Adrenal gland (tissue), 12 donors: ENCODE measurements around the gene SNCB. TPM values are rescaled to one million over a fixed set of nuclear protein-coding genes. Genes with fewer than 3 reads are reported as not detected.
"Not testable (repeated sequence)": the region's sequence is repeated elsewhere in the genome, so short reads cannot be mapped to it uniquely, and the experiment has no call there.

Experiments used
- DNase-seq, 7 donors: peaks; one replicate each; pipeline ENCODE4 v3.0.0-alpha.2; 2019 to 2020
- H3K27ac ChIP-seq, 5 donors: fragments of 200-600 bp; sonication (generic) in 4 of 5; 1 replicate in 3 of 5; 2 replicates in 2 of 5; pipeline versions ENCODE4 v1.5.1 to v1.8.0; 2016 to 2020; ENCODE audit warnings: mild to moderate bottlenecking in 1 of 5
- H3K27me3 ChIP-seq: fragments of 200-600 bp; 2 replicates; pipeline ENCODE4 v1.8.0; 2021
- H3K36me3 ChIP-seq, 2 donors: fragments of 200-600 bp; replicated peaks in 1 of 2; 1 replicate in 1 of 2; 2 replicates in 1 of 2; pipeline versions ENCODE4 v1.5.1 to v1.8.0; 2018 to 2022
- H3K4me1 ChIP-seq, 2 donors: fragments of 200-600 bp; replicated peaks in 1 of 2; 1 replicate in 1 of 2; 2 replicates in 1 of 2; pipeline versions ENCODE4 v1.5.1 to v1.8.0; 2018 to 2021
- H3K4me3 ChIP-seq, 4 donors: fragments of 200-600 bp; sonication (generic) in 3 of 4; one replicate each; pipeline ENCODE4 v1.5.1; 2016 to 2018
- H3K9me3 ChIP-seq, 3 donors: fragments of 200-600 bp; sonication (generic) in 1 of 3; replicated peaks in 1 of 3; 1 replicate in 2 of 3; 2 replicates in 1 of 3; pipeline versions ENCODE4 v1.5.1 to v1.8.0; 2016 to 2021
- CTCF ChIP-seq, 6 experiments: fragments of 450-650 bp in 4 of 6; fragments of 200-600 bp in 2 of 6; sonication (generic) in 1 of 6; IDR thresholded peaks; 1 replicate in 5 of 6; 2 replicates in 1 of 6; pipeline versions ENCODE4 v1.5.1 to v1.8.0; 2016 to 2021; ENCODE audit warnings: antibody characterized with exemption in 6 of 6, mild to moderate bottlenecking in 2 of 6, moderate library complexity in 1 of 6
- POLR2A ChIP-seq, 2 donors: fragments of 450-650 bp; IDR thresholded peaks; one replicate each; pipeline ENCODE4 v1.6.1; 2017; ENCODE audit warnings: antibody characterized with exemption in 2 of 2, mild to moderate bottlenecking in 2 of 2, moderate library complexity in 1 of 2
- WGBS, 4 donors: extraction: QIAGEN DNeasy Blood & Tissue Kit in 2 of 4; methylation state at CpG; one replicate each; pipeline versions ENCODE4 v1.1.5 to v1.1.7; 2013 to 2017; 5-methylcytosine and 5-hydroxymethylcytosine counted together
- intact Hi-C, 2 donors: fragments of 100-400 bp; cut with DNase I; formaldehyde crosslinking; loops; one replicate each; pipeline versions ENCODE4 v1.14.1 to v1.15.0; 2022 to 2023
- polyA plus RNA-seq, 3 donors: library from polyadenylated mRNA; stranded (reverse); fragments of 200-250 nt in 2 of 3; fragments of 350-450 nt in 1 of 3; fragmentation: Illumina TruSeq in 1 of 3; extraction: RNeasy Lipid Tissue Mini Kit (QIAGEN cat#74804) in 1 of 3; gene quantifications; one replicate each; pipeline ENCODE4 v1.2.3, GENCODE V29; 2013 to 2014
- total RNA-seq, 9 donors: library from RNA; depleted of rRNA in 4 of 9; stranded (reverse); fragments of >200 nt in 4 of 9; fragments of 120-200 nt in 1 of 9; fragmentation: NEBNext Ultra II Directional in 1 of 9; extraction: Animal tissue kit (Norgen Biotek cat#: 25700) in 1 of 9; gene quantifications; one replicate each; pipeline versions ENCODE4 v1.1.0 to v1.2.4, GENCODE V29; 2013 to 2023
- donor health status: healthy with polysubstance abuse.
- donor health status: Bipolar disorder and iron deficiency.
- donor health status: DM: yes; HTN: yes; CAD: no.
- donor health status: DM: no; HTN: no; CAD: no.
- donor health status: DM: no; HTN: no; CAD: no.
- donor health status: DM: yes; HTN: yes; CAD: no.

Gene SNCB
- total and polyA plus RNA-seq, 12 donors = 0.19 to 8.6 (median 1.5) TPM; not detected in 4

- TF ChIP-seq CTCF (IDR thresholded peaks at IDR 0.05) = no peak
- no peak for TF ChIP-seq POLR2A (IDR thresholded peaks at IDR 0.05)
- 87 to 89% (median 89%) methylated on average over 8 of the region's 8 CpGs for WGBS, 4 donors
- no peak overlapping the region for H3K27ac ChIP-seq
- H3K9me3 ChIP-seq = no peaks in the 10 kb centered on the region
- no peak for DNase-seq
- no peak overlapping the region for H3K4me3 ChIP-seq
- no peaks in the 10 kb centered on the region for H3K36me3 ChIP-seq
- H3K4me1 ChIP-seq = no peaks in the 10 kb centered on the region
- intact Hi-C loops = no loop called here
- peaks cover 5% of the 10 kb centered on the region for H3K27me3 ChIP-seq
Observed at GRCh38 chr5:176594554-176594953, 35.8 kb downstream of the SNCB start.

GRCh38 chr5:176593273-176593869, 37.0 kb downstream of the SNCB start:
- no peaks in the 10 kb centered on the region for H3K4me1 ChIP-seq
- no peak for DNase-seq
- no peaks in the 10 kb centered on the region for H3K36me3 ChIP-seq
- H3K9me3 ChIP-seq = no peaks in the 10 kb centered on the region
- H3K27me3 ChIP-seq = peaks cover 5% of the 10 kb centered on the region
- no peak for TF ChIP-seq CTCF (IDR thresholded peaks at IDR 0.05)
- no peak for TF ChIP-seq POLR2A (IDR thresholded peaks at IDR 0.05)
- H3K4me3 ChIP-seq = no peak overlapping the region
- intact Hi-C loops = no loop called here
- H3K27ac ChIP-seq = no peak overlapping the region
- WGBS, 4 donors = 91 to 98% (median 95%) methylated on average over 10 to 12 of the region's 12 CpGs

- H3K27me3 ChIP-seq = no peaks in the 10 kb centered on the region
- no peak for DNase-seq
- no peaks in the 10 kb centered on the region for H3K36me3 ChIP-seq
- 83 to 96% (median 89%) methylated on average over 3 of the region's 3 CpGs for WGBS, 4 donors
- no peaks in the 10 kb centered on the region for H3K9me3 ChIP-seq
- H3K27ac ChIP-seq = no peak overlapping the region
- H3K4me1 ChIP-seq = no peaks in the 10 kb centered on the region
- intact Hi-C loops = no loop called here
- TF ChIP-seq CTCF (IDR thresholded peaks at IDR 0.05) (no peak), POLR2A (IDR thresholded peaks at IDR 0.05) (no peak)
- H3K4me3 ChIP-seq = no peak overlapping the region
Observed at GRCh38 chr5:176592573-176592972, 37.8 kb downstream of the SNCB start.

- DNase-seq, H3K4me1 ChIP-seq, intact Hi-C loops, H3K27me3 ChIP-seq, H3K9me3 ChIP-seq, H3K36me3 ChIP-seq, H3K27ac ChIP-seq, H3K4me3 ChIP-seq: not testable (repeated sequence)
- WGBS, 4 donors = 15 to 75% (median 42%) methylated on average over 2 of the region's 2 CpGs
Observed at GRCh38 chr5:176591667-176592066, 38.7 kb downstream of the SNCB start.

GRCh38 chr5:176590035-176590717, 40.2 kb downstream of the SNCB start:
- no peaks in the 10 kb centered on the region for H3K27me3 ChIP-seq
- 85 to 88% (median 86%) methylated on average over 15 to 17 of the region's 17 CpGs; no CpG with 5 or more reads in 1 of the 4 donors for WGBS, 4 donors
- H3K27ac ChIP-seq = no peak overlapping the region
- no peaks in the 10 kb centered on the region for H3K9me3 ChIP-seq
- H3K36me3 ChIP-seq = no peaks in the 10 kb centered on the region
- TF ChIP-seq POLR2A (IDR thresholded peaks at IDR 0.05) (no peak), CTCF (IDR thresholded peaks at IDR 0.05) (no peak)
- DNase-seq = no peak
- no peaks in the 10 kb centered on the region for H3K4me1 ChIP-seq
- intact Hi-C loops = no loop called here
- no peak overlapping the region for H3K4me3 ChIP-seq
